Measurements from ENCODE around the gene EIF5A2.
"Not testable (repeated sequence)": the region's sequence is repeated elsewhere in the genome, so short reads cannot be mapped to it uniquely, and the experiment has no call there.

Gene EIF5A2

GRCh38 chr3:170896781-170897180 is 11.7 kb downstream of the EIF5A2 start:
- no peak overlapping the region for H3K4me3 ChIP-seq (ENCODE audit: low read depth, low read length)
- TF ChIP-seq CTCF (IDR thresholded peaks at IDR 0.05; ENCODE audit: borderline replicate concordance, insufficient read depth, low read depth, low read length): no peak

GRCh38 chr3:170896333-170896732 is 12.1 kb downstream of the EIF5A2 start:
- H3K4me3 ChIP-seq (ENCODE audit: low read depth, low read length): not testable (repeated sequence)

- H3K4me3 ChIP-seq (ENCODE audit: low read depth, low read length): no peak overlapping the region
- TF ChIP-seq CTCF (IDR thresholded peaks at IDR 0.05; ENCODE audit: borderline replicate concordance, insufficient read depth, low read depth, low read length): no peak
Measured at GRCh38 chr3:170893895-170894294, 14.5 kb downstream of the EIF5A2 start.

- no peak for TF ChIP-seq CTCF (IDR thresholded peaks at IDR 0.05; ENCODE audit: borderline replicate concordance, insufficient read depth, low read depth, low read length)
- H3K4me3 ChIP-seq (ENCODE audit: low read depth, low read length): no peak overlapping the region
Measured at GRCh38 chr3:170889630-170890029, 18.8 kb downstream of the EIF5A2 start.

- TF ChIP-seq CTCF (IDR thresholded peaks at IDR 0.05; ENCODE audit: borderline replicate concordance, insufficient read depth, low read depth, low read length): no peak
- H3K4me3 ChIP-seq (ENCODE audit: low read depth, low read length): no peak overlapping the region
Measured at GRCh38 chr3:170889132-170889531, 19.3 kb downstream of the EIF5A2 start.

GRCh38 chr3:170884109-170884930 is 24.1 kb downstream of the EIF5A2 start:
- not testable (repeated sequence) for H3K4me3 ChIP-seq (ENCODE audit: low read depth, low read length)

GRCh38 chr3:170878688-170879087 is 29.7 kb downstream of the EIF5A2 start:
- H3K4me3 ChIP-seq (ENCODE audit: low read depth, low read length): not testable (repeated sequence)

GRCh38 chr3:170877311-170877710 is 31.1 kb downstream of the EIF5A2 start:
- not testable (repeated sequence) for H3K4me3 ChIP-seq (ENCODE audit: low read depth, low read length)

- no peak for TF ChIP-seq CTCF (IDR thresholded peaks at IDR 0.05; ENCODE audit: borderline replicate concordance, insufficient read depth, low read depth, low read length)
- no peak overlapping the region for H3K4me3 ChIP-seq (ENCODE audit: low read depth, low read length)
Measured at GRCh38 chr3:170876537-170876936, 31.9 kb downstream of the EIF5A2 start.
